Aorta (tissue), 5 donors: Measurements from ENCODE around the gene TXNRD2. TPM values are rescaled to one million over a fixed set of nuclear protein-coding genes. Genes with fewer than 3 reads are reported as not detected.

Experiments
- ATAC-seq: fragments of 200-7000 bp; cut with Tn5 transposase; one replicate; pipeline ENCODE4 v1.9.1; 2022; ENCODE audit warnings: moderate library complexity; ENCODE audit not compliant: low FRiP score
- DNase-seq, 2 donors: peaks; one replicate each; pipeline ENCODE4 v3.0.0-alpha.2; 2020
- H3K27ac ChIP-seq, 2 donors: one replicate each; pipeline ENCODE4 v1.5.1; 2013; ENCODE audit warnings: low read length in 2 of 2, mild to moderate bottlenecking in 2 of 2, moderate library complexity in 2 of 2, control low read depth in 1 of 2, inconsistent platforms in 1 of 2, low read depth in 1 of 2
- H3K27me3 ChIP-seq, 2 donors: one replicate each; pipeline ENCODE4 v1.6.1; 2013; ENCODE audit warnings: control low read depth in 1 of 2, low read length in 1 of 2, mild to moderate bottlenecking in 1 of 2, moderate library complexity in 1 of 2; ENCODE audit not compliant: insufficient read depth in 2 of 2, control insufficient read depth in 1 of 2
- H3K36me3 ChIP-seq, 2 donors: one replicate each; pipeline ENCODE4 v1.6.1; 2013; ENCODE audit warnings: control low read depth in 1 of 2, low read length in 1 of 2, mild to moderate bottlenecking in 1 of 2; ENCODE audit not compliant: insufficient read depth in 2 of 2, control insufficient read depth in 1 of 2
- H3K4me1 ChIP-seq, 2 donors: one replicate each; pipeline ENCODE4 v1.6.1; 2013; ENCODE audit warnings: low read length in 2 of 2, control low read depth in 1 of 2, mild to moderate bottlenecking in 1 of 2, moderate library complexity in 1 of 2; ENCODE audit not compliant: insufficient read depth in 2 of 2, control insufficient read depth in 1 of 2
- H3K4me3 ChIP-seq, 2 donors: one replicate each; pipeline ENCODE4 v1.5.1; 2013; ENCODE audit warnings: low read length in 2 of 2, control low read depth in 1 of 2, mild to moderate bottlenecking in 1 of 2
- H3K9me3 ChIP-seq: one replicate; pipeline ENCODE4 v1.6.1; 2013; ENCODE audit warnings: mild to moderate bottlenecking, low read length; ENCODE audit not compliant: control insufficient read depth
- WGBS, 2 donors: extraction: QIAGEN DNeasy Blood & Tissue Kit; methylation state at CpG; one replicate each; pipeline ENCODE4 v1.1.7; 2013; 5-methylcytosine and 5-hydroxymethylcytosine counted together
- intact Hi-C, 2 donors: fragments of 100-400 bp; cut with DNase I; formaldehyde crosslinking; loops; one replicate each; pipeline versions ENCODE4 v1.14.2 to v1.15.0; 2022
- polyA plus RNA-seq, 2 donors: library from polyadenylated mRNA; stranded (reverse); fragments of 200-250 nt; gene quantifications; one replicate each; pipeline ENCODE4 v1.2.3, GENCODE V29; 2013
- total RNA-seq, 2 donors: library from RNA; stranded (reverse); fragmentation: NEBNext Ultra II Directional; extraction: Animal tissue kit (Norgen Biotek cat#: 25700); gene quantifications; one replicate each; pipeline ENCODE4 v1.2.1, GENCODE V29; 2021
- donor health status: healthy with polysubstance abuse.
- donor health status: Bipolar disorder and iron deficiency.
- donor health status: DM: no; HTN: no; CAD: no.
- donor health status: DM: no; HTN: no; CAD: no.
- donor health status: DM: yes; HTN: yes; CAD: no.

TXNRD2 gene
- total and polyA plus RNA-seq, 4 donors: 13.3 to 59.0 (median 25.2) TPM

DNA sequence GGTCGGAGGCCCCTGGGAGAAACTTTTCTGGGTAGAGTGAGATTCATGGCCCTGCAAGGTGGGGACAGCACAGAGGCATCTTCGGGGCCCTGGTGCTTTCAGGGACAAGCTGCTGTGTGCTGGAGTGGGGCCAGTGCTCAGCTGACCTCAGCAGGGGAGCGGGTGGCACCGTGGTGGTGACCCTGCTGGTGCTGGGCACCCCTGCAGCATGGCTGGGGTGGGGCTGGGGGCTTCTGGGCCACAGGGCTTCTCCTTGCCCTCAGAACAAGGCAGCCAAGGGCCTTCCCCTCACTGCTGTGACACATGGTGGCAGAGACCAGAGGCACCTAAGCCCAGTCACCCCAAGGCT is 62.0 kb downstream of the TXNRD2 start:
- DNase-seq (peak in 1 of 2 donors; percentile 44), ATAC-seq (no peak)
- H3K9me3 ChIP-seq: no peaks in the 10 kb centered on the region
- H3K36me3 ChIP-seq: no peaks in the 10 kb centered on the region
- intact Hi-C loops: no loop called here
- H3K27me3 ChIP-seq: no peaks in the 10 kb centered on the region
- no peaks in the 10 kb centered on the region for H3K4me1 ChIP-seq
- 87 to 97% methylated on average over 3 to 4 of the region's 4 CpGs for WGBS, 2 donors
- H3K27ac ChIP-seq: no peak overlapping the region
- no peak overlapping the region for H3K4me3 ChIP-seq

DNA sequence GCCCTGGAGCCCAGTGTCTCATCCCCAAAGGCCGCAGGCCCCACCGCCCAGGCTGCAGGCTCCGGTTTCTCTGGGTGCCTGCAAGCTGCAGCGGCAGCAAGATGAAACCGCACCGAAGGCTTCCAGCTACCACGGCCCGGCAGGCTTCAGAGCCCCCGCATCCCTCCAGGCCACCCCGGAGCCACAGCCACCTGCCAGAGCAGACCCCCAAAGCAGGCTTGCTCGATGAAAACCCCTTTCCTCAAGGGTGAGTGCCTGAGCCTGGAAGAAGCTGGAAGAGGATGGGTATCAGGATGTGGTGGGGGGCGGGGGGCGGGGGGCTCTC is 62.4 kb downstream of the TXNRD2 start:
- Histone ChIP-seq H3K4me1 (no peaks in the 10 kb centered on the region), H3K9me3 (no peaks in the 10 kb centered on the region), H3K4me3 (no peak overlapping the region), H3K27me3 (no peaks in the 10 kb centered on the region), H3K36me3 (no peaks in the 10 kb centered on the region), H3K27ac (no peak overlapping the region)
- DNase-seq (peak; percentile 41 to 51), ATAC-seq (no peak)
- WGBS, 2 donors: 95 to 97% methylated on average over 13 of the region's 13 CpGs
- intact Hi-C loops: no loop called here

DNA sequence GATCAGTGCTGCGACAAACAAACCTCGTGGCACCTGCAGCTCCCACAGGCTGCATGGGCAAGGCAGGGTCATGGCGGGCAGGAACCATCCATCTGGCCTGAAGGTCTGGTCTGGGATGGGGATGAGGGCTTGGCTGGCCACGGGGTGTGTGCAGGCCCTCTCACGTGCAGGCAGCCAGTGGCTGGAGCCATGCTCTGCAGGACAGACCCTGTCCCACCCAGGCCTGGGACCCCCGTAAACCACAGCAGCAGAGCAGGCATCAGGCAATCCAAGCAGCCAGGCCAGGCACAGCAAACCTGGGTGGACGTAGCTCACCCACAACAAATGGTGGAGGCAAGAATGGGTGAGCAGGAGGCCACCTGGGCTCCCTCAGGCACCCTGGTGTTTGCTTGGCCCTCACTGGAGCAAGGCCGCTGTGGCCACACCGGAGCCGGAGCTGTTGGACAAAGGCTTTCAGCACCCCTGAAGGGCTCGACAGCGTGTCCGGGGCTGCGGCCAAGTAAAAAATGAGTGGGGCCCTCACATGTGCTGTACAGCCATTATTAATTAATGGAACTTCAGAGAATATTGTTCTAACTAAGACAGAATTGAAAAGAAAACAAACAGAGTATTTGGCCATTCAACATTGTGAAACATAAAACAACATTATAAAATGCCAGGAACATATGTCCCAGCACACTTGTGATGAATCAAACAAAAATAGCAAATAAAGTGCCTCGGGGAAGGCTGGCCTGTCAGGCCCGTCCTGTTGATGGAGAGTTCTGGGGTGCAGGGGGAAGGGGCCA is 63.0 kb downstream of the TXNRD2 start:
- Histone ChIP-seq H3K36me3 (no peaks in the 10 kb centered on the region), H3K27me3 (no peaks in the 10 kb centered on the region), H3K27ac (no peak overlapping the region), H3K4me1 (no peaks in the 10 kb centered on the region), H3K4me3 (no peak overlapping the region), H3K9me3 (no peaks in the 10 kb centered on the region)
- no peak for ATAC-seq
- WGBS, 2 donors: 87 to 88% methylated on average over 16 of the region's 16 CpGs
- intact Hi-C loops: no loop called here
- DNase-seq: peak; percentile 9 to 55

DNA sequence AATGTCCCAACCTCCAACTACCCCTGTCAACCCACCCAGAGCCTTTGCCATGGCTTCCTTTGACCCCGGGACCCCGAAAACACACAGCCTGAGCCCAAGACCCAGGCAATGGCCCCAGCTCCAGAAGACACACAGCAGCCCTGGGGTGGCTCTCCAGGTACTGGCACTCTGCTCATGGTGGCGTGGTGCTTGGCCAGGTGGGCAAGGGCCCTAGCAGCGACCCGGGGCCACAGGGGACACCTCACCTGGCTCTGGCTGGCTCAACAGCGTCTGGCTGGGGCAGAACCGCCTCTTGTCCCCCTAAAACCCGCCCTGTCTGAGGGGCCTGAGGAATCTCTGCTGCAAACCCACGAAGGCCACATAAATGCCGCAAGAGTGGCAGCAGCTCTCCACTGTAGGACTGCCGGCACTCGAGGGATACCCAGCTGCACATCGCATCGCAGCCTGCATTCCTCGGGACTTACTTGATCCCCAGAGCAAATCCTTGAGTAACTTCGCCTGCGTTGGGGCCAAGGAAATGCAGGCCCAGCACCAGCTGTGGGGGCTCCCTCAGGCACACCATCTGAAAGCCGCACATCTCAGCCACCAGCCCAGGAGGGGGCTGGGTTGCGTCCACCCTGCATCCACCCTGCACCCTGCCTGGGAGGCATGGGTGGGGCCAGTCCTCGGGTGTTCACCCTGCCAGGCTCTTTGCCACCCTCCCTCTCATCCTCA is 63.8 kb downstream of the TXNRD2 start:
- ATAC-seq (no peak), DNase-seq (peak; percentile 36 to 62)
- no peaks in the 10 kb centered on the region for H3K4me1 ChIP-seq
- H3K27ac ChIP-seq: no peak overlapping the region
- H3K9me3 ChIP-seq: no peaks in the 10 kb centered on the region
- no peak overlapping the region for H3K4me3 ChIP-seq
- WGBS, 2 donors: 95 to 96% methylated on average over 18 to 20 of the region's 20 CpGs
- H3K36me3 ChIP-seq: no peaks in the 10 kb centered on the region
- H3K27me3 ChIP-seq: no peaks in the 10 kb centered on the region
- intact Hi-C loops: no loop called here

DNA sequence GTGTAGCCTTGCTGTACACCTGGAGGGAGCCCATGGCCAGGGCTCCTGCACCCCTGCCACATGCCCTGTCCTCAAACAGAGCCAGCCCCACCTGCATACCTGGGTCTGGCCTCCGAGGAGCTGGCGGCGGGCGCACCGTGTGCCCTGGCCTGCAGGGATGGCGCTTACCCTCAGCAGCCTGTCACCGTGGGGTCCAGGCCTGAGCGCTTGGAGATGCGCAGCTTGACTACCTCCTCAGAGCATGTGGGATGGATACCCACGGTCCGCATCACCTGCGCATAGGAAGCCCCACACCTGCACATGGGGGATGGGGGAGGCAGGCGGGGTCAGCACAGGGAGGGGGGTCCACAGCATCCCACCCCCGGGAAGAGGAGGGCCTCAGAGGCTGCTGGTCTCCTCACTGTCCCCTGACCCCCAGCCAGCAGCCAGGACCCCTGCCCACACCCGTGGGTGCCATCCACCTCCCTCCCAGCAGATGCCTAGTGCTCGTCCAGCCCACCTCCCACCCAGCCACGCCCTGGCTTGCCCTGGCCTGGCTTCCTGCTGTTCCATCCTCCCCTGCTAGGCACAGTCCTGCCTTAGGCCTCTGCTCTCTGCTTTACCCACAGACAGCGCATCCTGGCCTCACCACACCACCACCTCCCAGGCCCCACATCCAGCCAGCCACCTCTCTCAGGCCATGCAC is 64.5 kb downstream of the TXNRD2 start:
- Histone ChIP-seq H3K36me3 (no peaks in the 10 kb centered on the region), H3K9me3 (no peaks in the 10 kb centered on the region), H3K27me3 (no peaks in the 10 kb centered on the region), H3K27ac (no peak overlapping the region), H3K4me1 (no peaks in the 10 kb centered on the region), H3K4me3 (no peak overlapping the region)
- 93 to 95% methylated on average over 16 to 18 of the region's 18 CpGs for WGBS, 2 donors
- DNase-seq (peak; percentile 41 to 43), ATAC-seq (no peak)
- intact Hi-C loops: no loop called here

DNA sequence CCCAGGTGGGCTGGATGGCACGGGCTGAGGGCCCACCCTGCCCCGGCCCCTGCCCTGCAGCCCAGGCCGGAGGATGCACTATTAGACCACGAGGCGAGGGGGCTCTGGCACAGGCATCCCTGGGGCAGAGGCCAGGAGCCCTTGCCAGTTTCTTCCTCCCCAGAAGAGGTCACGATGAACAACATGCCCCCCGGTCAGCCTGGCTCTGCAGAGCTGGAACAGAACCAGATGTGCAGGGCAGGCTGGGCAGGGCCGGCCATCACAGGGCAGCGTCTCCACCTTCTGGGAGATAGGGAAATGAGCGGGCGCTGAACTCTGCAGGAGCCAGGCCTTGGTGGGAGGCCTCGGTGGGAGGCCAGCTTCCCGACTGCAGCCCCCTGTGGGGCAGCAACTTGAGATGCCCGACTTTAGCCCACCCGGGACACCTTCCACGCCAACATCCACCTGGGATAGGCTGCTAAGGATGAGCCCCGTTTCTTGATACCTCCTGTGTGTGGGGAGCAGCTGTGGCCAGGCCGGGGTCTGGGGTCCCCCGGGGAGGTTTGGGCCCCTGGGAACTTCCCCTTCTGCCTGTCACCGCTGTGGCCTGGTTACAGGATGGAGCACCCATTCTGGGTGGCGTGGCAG is 65.2 kb downstream of the TXNRD2 start:
- Histone ChIP-seq H3K4me1 (no peaks in the 10 kb centered on the region), H3K4me3 (no peak overlapping the region), H3K36me3 (no peaks in the 10 kb centered on the region), H3K27me3 (no peaks in the 10 kb centered on the region), H3K27ac (no peak overlapping the region), H3K9me3 (no peaks in the 10 kb centered on the region)
- ATAC-seq: no peak
- intact Hi-C loops: no loop called here
- DNase-seq: peak; percentile 49 to 50
- WGBS, 2 donors: 59 to 68% methylated on average over 19 to 21 of the region's 21 CpGs

DNA sequence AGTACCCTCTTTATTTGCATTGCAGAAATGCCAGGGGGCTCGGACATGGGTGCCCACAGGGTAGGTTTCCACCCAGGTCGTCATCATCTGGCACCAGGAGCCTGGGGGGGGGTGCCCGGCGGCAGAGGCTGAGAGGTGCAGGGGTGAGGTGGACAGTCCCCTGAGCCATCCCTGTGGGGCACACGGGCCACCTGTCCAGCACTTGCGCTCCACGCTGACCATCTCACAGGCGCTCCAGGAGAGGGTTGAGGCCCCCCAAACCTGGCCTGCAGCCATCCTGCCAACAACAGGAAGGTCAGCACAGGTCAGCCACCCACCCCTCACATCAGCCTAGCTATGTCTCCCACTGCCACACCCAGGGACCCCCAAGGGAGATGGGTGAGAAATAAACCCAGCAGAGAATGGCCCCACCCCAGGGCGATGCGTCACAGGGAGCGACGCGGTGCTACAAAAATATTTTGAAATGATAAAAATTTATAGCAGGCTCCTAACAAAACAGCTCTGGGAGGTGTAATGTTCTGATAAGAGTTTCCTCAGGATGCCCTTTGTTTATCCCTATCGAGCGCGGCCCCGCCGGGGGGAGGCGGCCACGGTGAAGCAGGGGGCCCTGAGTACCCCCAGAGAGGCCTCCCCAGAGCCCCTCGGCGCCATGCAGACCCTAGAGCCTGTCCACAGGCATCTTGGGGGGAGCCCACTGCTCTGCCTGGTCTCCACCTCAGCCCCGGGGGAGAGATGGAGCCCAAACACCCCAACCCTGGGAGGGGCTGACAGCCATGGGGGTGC is 65.9 kb downstream of the TXNRD2 start:
- ATAC-seq (no peak), DNase-seq (peak; percentile 48 to 77)
- no peaks in the 10 kb centered on the region for H3K9me3 ChIP-seq
- WGBS, 2 donors: 26 to 39% methylated on average over 20 to 23 of the region's 23 CpGs
- intact Hi-C loops: no loop called here
- no peak overlapping the region for H3K27ac ChIP-seq
- no peaks in the 10 kb centered on the region for H3K4me1 ChIP-seq
- no peaks in the 10 kb centered on the region for H3K36me3 ChIP-seq
- H3K27me3 ChIP-seq: no peaks in the 10 kb centered on the region
- no peak overlapping the region for H3K4me3 ChIP-seq

DNA sequence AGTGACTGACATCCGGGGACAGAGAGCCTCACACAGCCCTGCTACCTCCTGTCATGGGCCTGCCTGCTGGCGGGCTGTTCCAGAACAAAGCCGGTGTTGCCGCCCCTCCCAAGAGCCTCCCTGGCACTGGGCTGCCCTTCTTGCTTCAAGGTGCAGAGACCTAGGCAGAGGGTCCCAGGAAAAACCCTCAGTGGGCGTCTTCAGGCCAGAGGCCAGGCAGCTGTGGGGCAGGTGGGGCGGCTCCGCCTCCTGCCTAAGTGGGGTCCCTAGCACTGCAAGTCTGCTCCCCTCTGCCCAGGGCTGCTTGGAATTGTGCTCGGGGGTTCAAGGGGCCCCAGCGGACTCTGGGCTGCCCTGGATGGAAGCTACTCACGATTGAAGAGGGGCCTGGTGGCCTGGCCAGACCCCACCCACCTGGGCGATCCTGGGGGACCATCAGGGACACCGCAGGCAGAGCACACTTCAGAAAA is 66.5 kb downstream of the TXNRD2 start:
- no peaks in the 10 kb centered on the region for H3K9me3 ChIP-seq
- H3K27ac ChIP-seq: peak overlapping the region in 1 of 2 donors; percentile 21
- H3K4me1 ChIP-seq: no peaks in the 10 kb centered on the region
- no peak overlapping the region for H3K4me3 ChIP-seq
- WGBS, 2 donors: 68 to 82% methylated on average over 12 of the region's 12 CpGs
- H3K36me3 ChIP-seq: no peaks in the 10 kb centered on the region
- no peaks in the 10 kb centered on the region for H3K27me3 ChIP-seq
- intact Hi-C loops: no loop called here
- ATAC-seq (no peak), DNase-seq (peak in 1 of 2 donors; percentile 42)
